ENCODE results near the gene SNAP25. TPM values are rescaled to one million over a fixed set of nuclear protein-coding genes. Genes with fewer than 3 reads are reported as not detected.

The SNAP25 gene
- total and polyA plus RNA-seq, 5 donors: 1.8 to 9.0 (median 2.1) TPM

GRCh38 chr20:10179574-10180298 lies 38.9 kb upstream of the SNAP25 start:
- no peak overlapping the region for H3K27ac ChIP-seq (ENCODE audit: low read length)
- ATAC-seq (no peak), DNase-seq (peak in 1 of 3 donors; percentile 41)
- WGBS: 77% methylated on average over 4 of the region's 4 CpGs
- H3K9me3 ChIP-seq (ENCODE audit: control insufficient read depth, low read length): no peaks in the 10 kb centered on the region
- intact Hi-C loops (cut with DNase I): no loop called here
- H3K4me3 ChIP-seq (ENCODE audit: low read length): no peak overlapping the region
- no peaks in the 10 kb centered on the region for H3K27me3 ChIP-seq (ENCODE audit: control insufficient read depth, insufficient read depth)
- no peaks in the 10 kb centered on the region for H3K4me1 ChIP-seq (ENCODE audit: control insufficient read depth, insufficient read depth, low read length)

- no peak overlapping the region for H3K27ac ChIP-seq (ENCODE audit: low read length)
- H3K27me3 ChIP-seq (ENCODE audit: control insufficient read depth, insufficient read depth): no peaks in the 10 kb centered on the region
- no peaks in the 10 kb centered on the region for H3K9me3 ChIP-seq (ENCODE audit: control insufficient read depth, low read length)
- no peaks in the 10 kb centered on the region for H3K4me1 ChIP-seq (ENCODE audit: control insufficient read depth, insufficient read depth, low read length)
- DNase-seq (no peak), ATAC-seq (no peak)
- H3K4me3 ChIP-seq (ENCODE audit: low read length): no peak overlapping the region
- intact Hi-C loops (cut with DNase I): no loop called here
- 70% methylated on average over 2 of the region's 2 CpGs for WGBS
Observed at GRCh38 chr20:10180651-10181235, 37.9 kb upstream of the SNAP25 start.

- no peaks in the 10 kb centered on the region for H3K9me3 ChIP-seq (ENCODE audit: control insufficient read depth, low read length)
- no peak overlapping the region for H3K4me3 ChIP-seq (ENCODE audit: low read length)
- no peaks in the 10 kb centered on the region for H3K27me3 ChIP-seq (ENCODE audit: control insufficient read depth, insufficient read depth)
- H3K27ac ChIP-seq (ENCODE audit: low read length): no peak overlapping the region
- intact Hi-C loops (cut with DNase I): no loop called here
- ATAC-seq (peak in 1 of 2 donors; percentile 71), DNase-seq (peak in 2 of 3 donors; percentile 28 to 62)
- 36% methylated on average over 3 of the region's 3 CpGs for WGBS
- H3K4me1 ChIP-seq (ENCODE audit: control insufficient read depth, insufficient read depth, low read length): no peaks in the 10 kb centered on the region
Observed at GRCh38 chr20:10185741-10186558, 32.7 kb upstream of the SNAP25 start.

- Histone ChIP-seq H3K27ac (ENCODE audit: low read length) (no peak overlapping the region), H3K4me3 (ENCODE audit: low read length) (no peak overlapping the region), H3K27me3 (ENCODE audit: control insufficient read depth, insufficient read depth) (no peaks in the 10 kb centered on the region), H3K4me1 (ENCODE audit: control insufficient read depth, insufficient read depth, low read length) (no peaks in the 10 kb centered on the region), H3K9me3 (ENCODE audit: control insufficient read depth, low read length) (no peaks in the 10 kb centered on the region)
- intact Hi-C loops (cut with DNase I): no loop called here
- WGBS: 72% methylated on average over 3 of the region's 3 CpGs
- ATAC-seq: no peak
- no peak for DNase-seq
Observed at GRCh38 chr20:10190456-10190855, 28.2 kb upstream of the SNAP25 start.

GRCh38 chr20:10192171-10192570 lies 26.5 kb upstream of the SNAP25 start:
- no peaks in the 10 kb centered on the region for H3K27me3 ChIP-seq (ENCODE audit: control insufficient read depth, insufficient read depth)
- intact Hi-C loops (cut with DNase I): no loop called here
- no peaks in the 10 kb centered on the region for H3K4me1 ChIP-seq (ENCODE audit: control insufficient read depth, insufficient read depth, low read length)
- ATAC-seq: no peak
- H3K4me3 ChIP-seq (ENCODE audit: low read length): no peak overlapping the region
- no peaks in the 10 kb centered on the region for H3K9me3 ChIP-seq (ENCODE audit: control insufficient read depth, low read length)
- 41% methylated on average over 1 of the region's 1 CpG for WGBS
- H3K27ac ChIP-seq (ENCODE audit: low read length): no peak overlapping the region
- no peak for DNase-seq

GRCh38 chr20:10194166-10194565 lies 24.5 kb upstream of the SNAP25 start:
- H3K4me3 ChIP-seq (ENCODE audit: low read length): no peak overlapping the region
- H3K9me3 ChIP-seq (ENCODE audit: control insufficient read depth, low read length): no peaks in the 10 kb centered on the region
- DNase-seq (no peak), ATAC-seq (no peak)
- H3K27me3 ChIP-seq (ENCODE audit: control insufficient read depth, insufficient read depth): no peaks in the 10 kb centered on the region
- no peaks in the 10 kb centered on the region for H3K4me1 ChIP-seq (ENCODE audit: control insufficient read depth, insufficient read depth, low read length)
- H3K27ac ChIP-seq (ENCODE audit: low read length): no peak overlapping the region
- 82% methylated on average over 2 of the region's 2 CpGs for WGBS
- intact Hi-C loops (cut with DNase I): no loop called here

GRCh38 chr20:10200330-10200729 lies 18.3 kb upstream of the SNAP25 start:
- DNase-seq (no peak), ATAC-seq (no peak)
- H3K27ac ChIP-seq (ENCODE audit: low read length): no peak overlapping the region
- H3K4me1 ChIP-seq (ENCODE audit: control insufficient read depth, insufficient read depth, low read length): no peaks in the 10 kb centered on the region
- intact Hi-C loops (cut with DNase I): no loop called here
- no peaks in the 10 kb centered on the region for H3K9me3 ChIP-seq (ENCODE audit: control insufficient read depth, low read length)
- no peaks in the 10 kb centered on the region for H3K27me3 ChIP-seq (ENCODE audit: control insufficient read depth, insufficient read depth)
- no peak overlapping the region for H3K4me3 ChIP-seq (ENCODE audit: low read length)

GRCh38 chr20:10201321-10201870 lies 17.2 kb upstream of the SNAP25 start:
- no peaks in the 10 kb centered on the region for H3K4me1 ChIP-seq (ENCODE audit: control insufficient read depth, insufficient read depth, low read length)
- no peak overlapping the region for H3K27ac ChIP-seq (ENCODE audit: low read length)
- ATAC-seq (no peak), DNase-seq (no peak)
- H3K27me3 ChIP-seq (ENCODE audit: control insufficient read depth, insufficient read depth): no peaks in the 10 kb centered on the region
- no peaks in the 10 kb centered on the region for H3K9me3 ChIP-seq (ENCODE audit: control insufficient read depth, low read length)
- no peak overlapping the region for H3K4me3 ChIP-seq (ENCODE audit: low read length)
- 64% methylated on average over 3 of the region's 3 CpGs for WGBS
- intact Hi-C loops (cut with DNase I): no loop called here

GRCh38 chr20:10209091-10209490 lies 9.5 kb upstream of the SNAP25 start:
- no peaks in the 10 kb centered on the region for H3K4me1 ChIP-seq (ENCODE audit: control insufficient read depth, insufficient read depth, low read length)
- intact Hi-C loops (cut with DNase I): no loop called here
- no peak overlapping the region for H3K4me3 ChIP-seq (ENCODE audit: low read length)
- no peak overlapping the region for H3K27ac ChIP-seq (ENCODE audit: low read length)
- H3K9me3 ChIP-seq (ENCODE audit: control insufficient read depth, low read length): no peaks in the 10 kb centered on the region
- no peak for DNase-seq
- no peak for ATAC-seq
- 49% methylated on average over 1 of the region's 1 CpG for WGBS
- H3K27me3 ChIP-seq (ENCODE audit: control insufficient read depth, insufficient read depth): no peaks in the 10 kb centered on the region

- Histone ChIP-seq H3K27ac (ENCODE audit: low read length) (no peak overlapping the region), H3K4me1 (ENCODE audit: control insufficient read depth, insufficient read depth, low read length) (no peaks in the 10 kb centered on the region), H3K9me3 (ENCODE audit: control insufficient read depth, low read length) (no peaks in the 10 kb centered on the region), H3K4me3 (ENCODE audit: low read length) (no peak overlapping the region), H3K27me3 (ENCODE audit: control insufficient read depth, insufficient read depth) (no peaks in the 10 kb centered on the region)
- DNase-seq: no peak
- 72% methylated on average over 2 of the region's 2 CpGs for WGBS
- no peak for ATAC-seq
- intact Hi-C loops (cut with DNase I): no loop called here
Observed at GRCh38 chr20:10213526-10213925, 5.1 kb upstream of the SNAP25 start.

Data from right cardiac atrium (tissue), 5 donors.